ENCODE measurements around the gene MAN2A1. TPM values are rescaled to one million over a fixed set of nuclear protein-coding genes. Genes with fewer than 3 reads are reported as not detected.
"Not testable (repeated sequence)": the region's sequence is repeated elsewhere in the genome, so short reads cannot be mapped to it uniquely, and the experiment has no call there.

The MAN2A1 gene
- polyA plus RNA-seq, 1 donor from 2014 or later: 21.5 TPM

- H3K4me3 Mint-ChIP-seq: no peak overlapping the region
- peaks cover 7% of the 10 kb centered on the region for H3K36me3 Mint-ChIP-seq
- no peak overlapping the region for H3K27ac Mint-ChIP-seq
- no peaks in the 10 kb centered on the region for H3K9me3 Mint-ChIP-seq
- peaks cover 27 to 48% (median 35%) of the 10 kb centered on the region in 3 donors for H3K4me1 Mint-ChIP-seq
- no peaks in the 10 kb centered on the region for H3K27me3 Mint-ChIP-seq
Measured at GRCh38 chr5:109743041-109743531, 53.4 kb downstream of the MAN2A1 start.

- H3K27me3 Mint-ChIP-seq: no peaks in the 10 kb centered on the region
- H3K36me3 Mint-ChIP-seq: peaks cover 7% of the 10 kb centered on the region
- peaks cover 27 to 53% (median 40%) of the 10 kb centered on the region in 3 donors for H3K4me1 Mint-ChIP-seq
- H3K9me3 Mint-ChIP-seq: no peaks in the 10 kb centered on the region
- no peak overlapping the region for H3K27ac Mint-ChIP-seq
- no peak overlapping the region for H3K4me3 Mint-ChIP-seq
Measured at GRCh38 chr5:109743770-109744212, 54.1 kb downstream of the MAN2A1 start.

GRCh38 chr5:109744261-109744660 is 54.5 kb downstream of the MAN2A1 start:
- H3K36me3 Mint-ChIP-seq: peaks cover 7% of the 10 kb centered on the region
- peak overlapping the region in 1 of 4 donors; percentile 25 for H3K4me3 Mint-ChIP-seq
- H3K9me3 Mint-ChIP-seq: no peaks in the 10 kb centered on the region
- peaks cover 26 to 51% (median 41%) of the 10 kb centered on the region in 3 donors for H3K4me1 Mint-ChIP-seq
- peak overlapping the region in 1 of 3 donors; percentile 20 for H3K27ac Mint-ChIP-seq
- no peaks in the 10 kb centered on the region for H3K27me3 Mint-ChIP-seq

- H3K27ac Mint-ChIP-seq: peak overlapping the region; percentile 13 to 64 (median 33)
- H3K9me3 Mint-ChIP-seq: no peaks in the 10 kb centered on the region
- H3K4me1 Mint-ChIP-seq: peaks cover 15 to 35% (median 34%) of the 10 kb centered on the region in 3 donors
- no peaks in the 10 kb centered on the region for H3K27me3 Mint-ChIP-seq
- peaks cover 11% of the 10 kb centered on the region for H3K36me3 Mint-ChIP-seq
- no peak overlapping the region for H3K4me3 Mint-ChIP-seq
Measured at GRCh38 chr5:109748546-109748945, 58.8 kb downstream of the MAN2A1 start.

- Mint-ChIP-seq H3K27ac (peak overlapping the region in 2 of 3 donors; percentile 13 to 32), H3K4me3 (no peak overlapping the region), H3K9me3 (no peaks in the 10 kb centered on the region), H3K27me3 (no peaks in the 10 kb centered on the region), H3K4me1 (peaks cover 12 to 31% (median 26%) of the 10 kb centered on the region in 3 donors), H3K36me3 (peaks cover 8% of the 10 kb centered on the region)
Measured at GRCh38 chr5:109750463-109750862, 60.7 kb downstream of the MAN2A1 start.

GRCh38 chr5:109753279-109753678 is 63.6 kb downstream of the MAN2A1 start:
- H3K36me3 Mint-ChIP-seq: peaks cover 18% of the 10 kb centered on the region

DNA sequence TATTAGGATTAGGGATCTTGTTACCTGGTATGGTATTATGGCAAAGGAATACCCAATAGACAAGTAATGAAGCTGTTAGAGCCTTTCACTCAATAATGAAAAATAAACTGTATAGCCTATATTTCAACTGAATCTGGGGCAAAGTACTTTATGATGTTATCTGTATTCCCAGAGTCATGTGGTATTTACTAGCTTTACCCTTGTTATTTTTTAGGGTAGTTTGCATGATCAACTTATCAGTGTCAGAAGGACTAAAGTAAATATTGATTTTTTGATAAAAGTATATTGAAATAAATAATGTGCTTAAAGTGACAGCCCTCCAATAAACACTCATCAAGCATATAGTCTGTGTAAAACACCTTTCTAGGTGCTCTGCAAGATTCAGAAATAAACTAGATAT is 64.6 kb downstream of the MAN2A1 start:
- Mint-ChIP-seq H3K27me3 (no peaks in the 10 kb centered on the region), H3K4me3 (no peak overlapping the region), H3K36me3 (peaks cover 18% of the 10 kb centered on the region), H3K4me1 (peaks cover 12 to 24% (median 21%) of the 10 kb centered on the region in 3 donors), H3K9me3 (no peaks in the 10 kb centered on the region), H3K27ac (peak overlapping the region in 1 of 3 donors; percentile 40)

More at GRCh38 chr5:109753279-109753678, 63.6 kb downstream of the MAN2A1 start:
- Mint-ChIP-seq H3K9me3 (no peaks in the 10 kb centered on the region), H3K27me3 (no peaks in the 10 kb centered on the region), H3K4me3 (no peak overlapping the region), H3K27ac (no peak overlapping the region), H3K4me1 (peaks cover 12 to 25% (median 23%) of the 10 kb centered on the region in 3 donors)

- peak overlapping the region in 2 of 3 donors; percentile 54 to 65 for H3K27ac Mint-ChIP-seq
- H3K27me3 Mint-ChIP-seq: no peaks in the 10 kb centered on the region
- H3K4me3 Mint-ChIP-seq: no peak overlapping the region
- peaks cover 6 to 18% (median 17%) of the 10 kb centered on the region in 3 donors for H3K4me1 Mint-ChIP-seq
- peaks cover 32% of the 10 kb centered on the region for H3K36me3 Mint-ChIP-seq
- H3K9me3 Mint-ChIP-seq: peaks cover 0 to 8% (median 3%) of the 10 kb centered on the region in 3 donors
Measured at GRCh38 chr5:109755761-109756160, 66.0 kb downstream of the MAN2A1 start.

- no peaks in the 10 kb centered on the region for H3K27me3 Mint-ChIP-seq
- H3K4me1 Mint-ChIP-seq: peaks cover 1 to 13% (median 10%) of the 10 kb centered on the region in 3 donors
- peaks cover 0 to 8% (median 3%) of the 10 kb centered on the region in 3 donors for H3K9me3 Mint-ChIP-seq
- no peak overlapping the region for H3K27ac Mint-ChIP-seq
- H3K4me3 Mint-ChIP-seq: no peak overlapping the region
- H3K36me3 Mint-ChIP-seq: peaks cover 30% of the 10 kb centered on the region
Measured at GRCh38 chr5:109756543-109757185, 66.9 kb downstream of the MAN2A1 start.

DNA sequence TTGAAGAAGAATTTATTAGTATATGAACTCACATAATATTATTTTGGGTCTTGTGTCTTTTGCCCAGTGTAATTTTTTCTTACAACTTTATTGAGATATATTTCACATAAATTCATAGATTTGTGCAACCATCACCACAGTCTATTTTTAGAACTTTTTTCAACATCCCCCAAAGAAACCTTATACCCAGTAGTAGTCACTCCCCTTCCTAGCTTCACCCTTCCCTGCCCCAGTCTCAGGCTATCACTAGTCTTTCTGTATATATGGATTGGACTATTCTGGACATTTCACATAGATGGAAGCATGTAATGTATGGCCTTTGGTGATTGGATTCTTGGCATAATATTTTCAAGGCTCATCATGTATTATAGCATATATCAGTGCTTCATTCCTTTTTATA is 67.8 kb downstream of the MAN2A1 start:
- Mint-ChIP-seq H3K4me3 (no peak overlapping the region), H3K27me3 (no peaks in the 10 kb centered on the region), H3K27ac (no peak overlapping the region), H3K9me3 (peaks cover 0 to 8% (median 3%) of the 10 kb centered on the region in 3 donors), H3K4me1 (peaks cover 1 to 8% (median 5%) of the 10 kb centered on the region in 3 donors), H3K36me3 (peaks cover 35% of the 10 kb centered on the region)

DNA sequence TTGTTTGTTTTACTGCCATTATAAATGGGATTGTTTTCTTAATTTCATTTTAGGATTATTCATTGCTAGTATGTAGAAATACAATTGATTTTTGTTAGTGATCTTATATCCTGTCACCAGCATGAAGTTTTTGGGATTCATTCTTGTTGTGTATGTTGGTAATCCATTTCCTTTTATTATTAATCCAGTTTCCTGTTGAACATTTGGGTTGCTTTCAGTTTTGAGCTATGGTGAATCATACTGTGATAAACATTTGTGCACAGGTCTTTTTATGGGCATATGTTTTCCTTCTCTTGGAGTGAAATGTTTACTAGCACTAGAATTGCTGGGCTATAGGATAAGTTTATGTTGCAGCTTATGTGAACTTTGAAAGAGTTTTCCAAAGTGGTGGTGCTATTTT is 69.6 kb downstream of the MAN2A1 start:
- no peaks in the 10 kb centered on the region for H3K27me3 Mint-ChIP-seq
- H3K4me1 Mint-ChIP-seq: peaks cover 0 to 8% (median 5%) of the 10 kb centered on the region in 3 donors
- no peak overlapping the region for H3K27ac Mint-ChIP-seq
- H3K9me3 Mint-ChIP-seq: peaks cover 0 to 8% (median 3%) of the 10 kb centered on the region in 3 donors
- H3K4me3 Mint-ChIP-seq: no peak overlapping the region
- H3K36me3 Mint-ChIP-seq: peaks cover 38% of the 10 kb centered on the region

DNA sequence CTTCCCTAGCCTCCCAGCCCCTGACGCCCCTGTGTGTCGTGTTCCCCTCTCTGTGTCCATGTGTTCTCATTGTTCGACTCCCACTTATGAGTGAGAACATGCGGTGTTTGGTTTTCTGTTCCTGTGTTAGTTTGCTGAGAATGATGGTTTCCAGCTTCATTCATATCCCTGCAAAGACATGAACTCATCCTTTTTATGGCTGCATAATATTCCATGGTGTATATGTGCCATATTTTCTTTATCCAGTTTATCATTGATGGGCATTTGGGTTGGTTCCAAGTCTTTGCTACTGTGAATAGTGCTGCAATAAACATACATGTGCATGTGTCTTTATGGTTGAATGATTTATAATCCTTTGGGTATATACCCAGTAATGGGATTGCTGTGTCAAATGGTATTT is 70.4 kb downstream of the MAN2A1 start:
- not testable (repeated sequence) for H3K4me3 Mint-ChIP-seq, H3K27me3 Mint-ChIP-seq, H3K9me3 Mint-ChIP-seq, H3K4me1 Mint-ChIP-seq
- Mint-ChIP-seq H3K27ac (peak overlapping the region in 1 of 3 donors; percentile 6), H3K36me3 (peaks cover 38% of the 10 kb centered on the region)

GRCh38 chr5:109762821-109763220 is 73.1 kb downstream of the MAN2A1 start:
- Mint-ChIP-seq H3K27me3 (no peaks in the 10 kb centered on the region), H3K9me3 (peaks cover 0 to 8% (median 3%) of the 10 kb centered on the region in 3 donors), H3K4me3 (no peak overlapping the region), H3K36me3 (peaks cover 27% of the 10 kb centered on the region), H3K4me1 (peaks cover 3 to 14% (median 8%) of the 10 kb centered on the region in 3 donors), H3K27ac (no peak overlapping the region)

DNA sequence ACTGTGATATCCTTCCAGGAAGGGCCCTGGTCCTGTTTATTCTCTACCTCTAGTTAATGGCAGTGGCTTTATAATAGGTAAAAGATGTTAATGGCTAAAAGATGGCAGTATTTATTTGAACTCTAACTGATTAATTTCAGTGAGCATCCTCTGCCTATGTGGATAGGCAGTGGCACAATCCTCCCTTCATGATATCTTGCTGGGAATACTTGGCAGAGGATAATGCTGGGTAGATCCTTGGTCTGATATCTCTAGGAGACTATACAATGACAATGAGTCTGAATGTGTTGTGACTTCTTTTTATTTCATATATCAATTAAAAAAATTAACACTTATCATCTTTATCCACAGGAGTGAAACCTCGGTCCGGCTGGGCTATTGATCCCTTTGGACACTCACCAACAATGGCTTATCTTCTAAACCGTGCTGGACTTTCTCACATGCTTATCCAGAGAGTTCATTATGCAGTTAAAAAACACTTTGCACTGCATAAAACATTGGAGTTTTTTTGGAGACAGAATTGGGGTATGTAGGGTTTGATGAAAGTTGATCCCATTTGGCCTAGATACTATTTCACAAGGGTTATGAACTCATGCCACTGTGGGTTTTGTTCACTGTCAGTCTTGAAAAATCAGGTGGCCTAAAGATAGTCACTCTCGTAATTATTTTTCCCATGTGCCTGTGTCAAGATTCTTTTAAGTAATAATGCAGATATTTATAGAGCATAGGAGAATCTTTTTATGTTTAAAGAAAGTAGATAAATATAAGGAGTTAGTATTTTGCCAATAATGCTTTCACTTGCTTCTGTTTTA is 77.7 kb downstream of the MAN2A1 start:
- Mint-ChIP-seq H3K9me3 (no peaks in the 10 kb centered on the region), H3K4me1 (peaks cover 2 to 10% (median 3%) of the 10 kb centered on the region in 3 donors), H3K36me3 (peaks cover 14% of the 10 kb centered on the region), H3K27me3 (no peaks in the 10 kb centered on the region), H3K27ac (no peak overlapping the region), H3K4me3 (no peak overlapping the region)

GRCh38 chr5:109767997-109768396 is 78.3 kb downstream of the MAN2A1 start:
- H3K27ac Mint-ChIP-seq: no peak overlapping the region
- H3K27me3 Mint-ChIP-seq: no peaks in the 10 kb centered on the region
- H3K4me3 Mint-ChIP-seq: no peak overlapping the region
- no peaks in the 10 kb centered on the region for H3K9me3 Mint-ChIP-seq
- peaks cover 9% of the 10 kb centered on the region for H3K36me3 Mint-ChIP-seq
- peaks cover 2 to 10% (median 3%) of the 10 kb centered on the region in 3 donors for H3K4me1 Mint-ChIP-seq

Measured in IgD-negative memory B cell (primary cell).